CD4-positive, alpha-beta T cell treated with Interleukin-6 at 100 ng/mL for 8 hours (primary cell): ENCODE measurements around the gene PLD6.
"Not testable (repeated sequence)": the region's sequence is repeated elsewhere in the genome, so short reads cannot be mapped to it uniquely, and the experiment has no call there.

Experiments used
- DNase-seq: peaks from one replicate; pipeline ENCODE4 v3.0.0-alpha.2; 2020; ENCODE audit warnings: mixed read lengths, low spot score

PLD6 gene

GRCh38 chr17:17206124-17206912 is at the start of gene PLD6:
TSS of gene PLD6 (minus strand) at chr17:17206333. CDS start at chr17:17206286, 47 bp downstream.
- peak; percentile 90 for DNase-seq

DNA sequence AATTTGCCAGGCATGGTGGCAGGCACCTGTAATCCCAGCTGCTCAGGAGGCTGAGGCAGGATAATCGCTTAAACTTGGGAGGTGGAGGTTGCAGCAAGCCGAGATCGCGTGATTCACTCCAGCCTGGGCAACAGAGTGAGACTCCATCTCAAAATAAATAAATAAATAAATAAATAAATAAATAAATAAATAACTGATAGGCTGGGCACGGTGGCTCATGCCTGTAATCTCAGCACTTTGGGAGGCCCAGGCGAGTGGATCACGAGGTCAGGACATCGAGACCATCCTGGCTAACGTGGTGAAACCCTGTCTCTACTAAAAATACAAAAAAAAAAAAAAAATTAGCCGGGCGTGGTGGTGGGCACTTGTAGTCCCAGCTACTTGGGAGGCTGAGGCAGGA is 49.6 kb upstream of the PLD6 start:
- not testable (repeated sequence) for DNase-seq

DNA sequence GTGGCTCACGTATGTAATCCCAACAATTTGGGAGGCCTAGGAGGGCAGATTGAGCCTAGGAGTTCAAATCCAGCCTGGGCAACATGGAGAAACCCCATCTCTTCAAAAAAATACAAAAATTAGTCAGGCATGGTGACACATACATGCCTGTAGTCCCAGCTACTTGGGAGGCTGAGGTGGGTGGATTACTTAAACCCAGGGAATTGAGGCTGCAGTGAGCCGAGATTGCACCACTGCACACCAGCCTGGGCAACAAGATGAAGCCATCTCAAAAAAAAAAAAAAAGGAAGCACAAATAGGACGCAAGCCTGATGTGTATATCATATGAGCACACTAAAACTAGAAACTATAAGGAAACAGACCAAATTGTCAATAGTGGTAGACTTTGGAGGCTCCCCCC is 47.9 kb upstream of the PLD6 start:
- DNase-seq: no peak

GRCh38 chr17:17253406-17253805 is 47.3 kb upstream of the PLD6 start:
- no peak for DNase-seq

- no peak for DNase-seq
Measured at GRCh38 chr17:17252149-17252661, 46.1 kb upstream of the PLD6 start.

- DNase-seq: no peak
Measured at GRCh38 chr17:17246879-17247278, 40.7 kb upstream of the PLD6 start.

DNA sequence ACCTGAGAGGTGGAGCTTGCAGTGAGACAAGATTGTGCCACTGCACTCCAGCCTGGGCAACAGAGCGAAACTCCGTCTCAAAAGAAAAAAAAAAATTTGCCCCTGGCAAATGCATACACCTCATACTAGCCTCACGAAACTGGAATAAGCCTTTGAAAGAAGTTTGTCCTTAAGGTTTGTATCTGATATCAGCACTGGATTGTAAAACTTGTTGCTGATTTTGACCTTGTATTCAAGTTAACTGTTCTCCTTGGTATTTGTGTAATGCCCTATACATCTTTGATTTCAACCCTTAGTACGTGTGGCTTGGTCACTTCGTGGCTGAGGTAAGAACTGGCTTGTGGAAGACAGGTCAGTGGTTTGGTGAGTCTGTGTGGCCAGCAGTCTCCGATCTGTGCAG is 37.0 kb upstream of the PLD6 start:
- no peak for DNase-seq

GRCh38 chr17:17242246-17242645 is 36.1 kb upstream of the PLD6 start:
- DNase-seq: no peak

GRCh38 chr17:17241656-17242055 is 35.5 kb upstream of the PLD6 start:
- no peak for DNase-seq

DNA sequence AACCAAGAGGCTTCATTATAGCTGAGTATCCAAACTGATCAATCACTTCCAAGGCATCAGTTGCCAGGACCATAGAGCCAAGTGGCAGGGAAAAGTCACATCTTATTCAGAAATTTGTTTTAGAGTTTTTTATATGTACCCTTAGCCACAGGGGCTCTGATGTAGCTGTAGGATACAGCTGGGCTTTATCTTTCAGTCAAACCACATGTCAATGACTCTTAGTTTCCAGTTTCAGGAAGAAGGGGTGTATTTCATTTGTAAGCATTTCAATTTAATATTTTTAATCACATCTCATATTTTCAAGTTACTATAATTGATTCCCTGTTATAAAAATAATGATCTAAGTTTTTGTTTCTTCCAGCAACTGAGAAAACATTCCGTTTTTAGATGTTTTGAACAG is 33.7 kb upstream of the PLD6 start:
- no peak for DNase-seq

DNA sequence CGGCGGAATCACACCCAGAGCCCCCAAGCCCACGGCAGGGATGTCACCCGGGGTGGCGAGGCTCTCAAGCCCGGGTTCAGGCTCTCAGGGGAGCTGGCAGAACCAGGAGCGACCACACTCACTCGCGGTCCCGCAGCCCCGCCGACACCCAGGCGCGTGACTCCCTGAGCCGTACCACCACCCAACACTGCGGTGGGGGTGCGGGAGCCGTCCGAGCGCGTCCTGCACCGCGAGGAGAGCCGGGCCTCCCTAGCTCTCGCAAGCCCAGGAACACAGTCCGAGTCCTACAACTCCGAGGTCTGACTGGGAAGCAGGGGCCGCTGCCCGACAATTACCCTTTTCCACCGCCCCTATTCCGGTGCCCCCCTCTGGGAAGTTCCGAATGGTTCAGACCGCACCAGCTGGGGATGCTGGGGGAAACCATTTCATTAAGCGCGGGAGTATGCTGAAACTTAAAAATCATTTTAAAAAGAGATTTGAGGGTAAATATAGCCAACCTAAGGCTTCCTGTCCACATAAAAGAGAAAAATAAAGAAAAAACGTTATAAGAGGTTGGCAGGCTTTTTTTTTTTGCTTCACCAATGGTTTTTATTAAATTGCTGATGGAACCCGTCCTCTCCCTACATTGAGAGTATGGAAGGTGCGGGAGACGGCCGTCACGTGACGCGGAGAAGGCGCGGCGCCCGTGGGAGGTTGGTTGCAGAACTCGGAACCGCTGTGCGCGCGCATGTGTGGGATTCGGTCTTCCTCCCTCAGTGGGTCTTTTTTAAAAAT is 31.1 kb upstream of the PLD6 start, which contains the start of gene FLCN:
Gene FLCN (minus strand): TSS at position 143 of the 774 bp plus-strand sequence. CDS start 9,031 bp downstream, outside the sequence.
- peak; percentile 90 for DNase-seq

- DNase-seq: no peak
Measured at GRCh38 chr17:17236295-17237025, 30.3 kb upstream of the PLD6 start.

GRCh38 chr17:17235212-17236174 is 29.4 kb upstream of the PLD6 start:
- DNase-seq: no peak

- DNase-seq: no peak
Measured at GRCh38 chr17:17232303-17232621, 26.1 kb upstream of the PLD6 start.

- DNase-seq: no peak
Measured at GRCh38 chr17:17231621-17232302, 25.6 kb upstream of the PLD6 start.

DNA sequence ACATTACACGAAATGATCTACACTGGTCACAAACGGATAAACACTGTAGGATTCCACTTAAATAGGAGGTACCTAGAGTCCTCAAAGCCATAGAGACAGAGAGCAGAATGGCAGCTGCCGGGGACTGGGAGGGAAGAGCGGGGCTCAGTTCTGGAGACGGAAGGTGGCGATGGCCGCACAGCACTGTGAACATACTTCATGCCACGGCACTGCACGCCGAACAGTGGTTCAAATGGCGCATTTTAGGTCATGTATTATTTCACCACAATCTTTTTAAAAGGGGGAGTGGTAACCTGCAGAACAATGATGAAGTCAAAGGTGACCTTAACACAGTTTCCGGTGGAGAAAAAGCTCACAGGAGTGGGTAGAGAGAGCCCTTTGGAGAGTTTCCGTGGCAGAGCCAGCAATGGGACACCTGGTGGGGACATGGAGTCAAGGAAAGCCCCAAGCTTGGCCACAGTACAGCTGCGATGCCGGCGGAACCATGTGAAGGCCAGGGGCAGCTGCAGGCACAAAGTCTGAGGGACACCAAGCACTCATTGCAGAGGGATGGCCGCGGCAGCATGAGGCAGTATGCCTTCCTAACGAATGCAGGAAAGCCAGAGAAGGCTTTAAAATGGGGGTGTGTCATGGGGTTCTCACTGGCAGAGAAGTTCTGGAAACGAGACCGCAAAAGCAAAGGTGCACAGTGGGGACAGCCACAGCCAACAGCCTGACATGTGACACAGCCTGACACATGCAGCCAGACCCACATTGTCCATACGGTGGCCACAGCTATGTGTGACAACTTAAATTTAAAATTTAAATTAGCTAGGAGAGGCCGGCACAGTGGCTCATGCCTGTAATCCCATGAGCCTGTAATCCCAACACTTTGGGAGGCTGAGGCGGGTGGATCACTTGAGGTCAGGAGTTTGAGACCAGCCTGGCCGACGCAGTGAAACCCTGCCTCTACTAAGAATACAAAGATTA is 23.6 kb upstream of the PLD6 start:
- DNase-seq: no peak

DNA sequence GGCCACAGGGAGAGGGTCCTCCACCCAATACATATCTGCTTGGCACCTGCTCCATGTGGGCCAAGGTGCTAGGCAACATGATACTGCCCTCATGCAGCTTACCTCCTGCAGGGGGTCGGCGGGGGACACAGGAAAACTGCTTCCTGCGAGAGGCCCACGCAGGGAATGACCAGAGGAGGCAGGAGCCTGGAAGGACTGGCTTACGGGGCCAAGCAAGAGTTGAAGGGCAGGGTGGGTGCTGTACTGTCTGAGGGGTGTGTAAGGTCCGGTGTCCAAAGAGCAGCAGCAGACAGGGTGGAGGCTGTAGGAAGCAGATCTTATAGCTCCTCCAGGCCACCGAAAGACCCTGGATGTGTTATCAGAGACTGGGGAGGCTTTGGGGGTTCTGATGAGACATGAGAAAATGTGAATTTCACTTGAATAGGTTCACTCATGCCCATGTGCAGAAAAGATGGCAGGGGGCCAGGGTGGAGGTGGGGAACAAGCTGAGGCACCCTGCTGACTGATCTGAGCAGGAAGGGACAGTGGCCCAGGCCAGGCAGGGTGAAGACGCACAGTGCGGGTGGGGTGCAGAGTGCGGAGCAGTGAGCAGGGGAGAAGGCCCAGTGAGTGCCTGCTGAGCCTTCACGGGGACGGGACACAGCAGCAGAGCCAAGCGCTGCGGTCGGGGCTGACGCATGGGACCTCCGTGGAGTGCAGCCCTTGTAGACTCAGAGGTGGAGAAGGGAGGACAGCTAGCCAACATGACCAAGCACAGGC is 22.6 kb upstream of the PLD6 start:
- no peak for DNase-seq

DNA sequence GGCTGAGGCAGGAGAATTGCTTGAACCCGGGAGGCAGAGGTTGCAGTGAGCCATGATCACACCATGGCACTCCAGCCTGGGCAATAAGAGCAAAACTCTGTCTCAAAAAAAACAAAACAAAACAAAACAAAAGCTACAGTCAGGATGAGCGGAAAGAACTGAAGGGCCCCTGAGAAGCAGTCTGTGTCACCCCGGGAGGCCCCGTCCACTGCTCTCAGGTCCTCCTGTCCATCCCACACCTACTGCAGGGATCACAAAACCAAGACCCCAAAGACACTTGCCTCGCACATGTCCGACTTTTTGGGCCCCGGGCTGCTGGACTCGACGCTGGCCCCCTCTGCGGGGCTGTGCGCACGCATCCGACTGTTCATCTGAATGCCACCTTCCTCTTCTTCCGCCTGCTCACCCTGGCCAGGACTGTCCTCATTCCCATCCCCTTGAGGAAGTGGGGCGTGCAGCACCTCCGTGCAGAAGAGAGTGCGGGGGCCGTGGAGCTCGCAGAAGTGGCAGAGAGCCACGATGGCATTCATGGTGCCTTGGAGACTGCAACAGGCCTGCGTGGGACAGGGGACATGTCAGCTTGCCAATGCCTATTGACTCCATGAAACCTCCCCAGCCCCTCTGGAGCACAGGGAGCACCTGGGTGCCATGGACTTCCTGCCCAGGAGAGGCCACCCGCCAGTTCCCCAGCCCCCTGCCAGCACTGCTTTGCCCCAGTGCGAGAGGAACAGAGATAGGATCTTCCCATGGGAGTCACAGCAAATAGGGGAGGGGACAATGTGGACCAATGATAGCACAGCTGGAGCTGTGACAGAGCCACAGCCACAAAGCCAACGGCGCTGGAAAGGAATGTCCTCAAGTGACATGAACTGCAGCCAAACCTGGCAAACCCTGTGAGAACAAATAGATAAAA is 21.7 kb upstream of the PLD6 start:
- DNase-seq: no peak
